Spleen (tissue), 11 donors: Measurements from ENCODE around the gene RGS6. TPM values are rescaled to one million over a fixed set of nuclear protein-coding genes. Genes with fewer than 3 reads are reported as not detected.

ENCODE experiments used
- DNase-seq: peaks from one replicate; pipeline ENCODE4 v3.0.0-alpha.2; 2020
- H3K27ac ChIP-seq, 8 donors: fragments of 200-600 bp; sonication (generic) in 7 of 8; 1 replicate in 4 of 8; 2 replicates in 4 of 8; pipeline versions ENCODE4 v1.5.0 to v1.8.0; 2016 to 2021; ENCODE audit warnings: inconsistent platforms in 4 of 8, mild to moderate bottlenecking in 4 of 8, moderate library complexity in 1 of 8
- H3K27me3 ChIP-seq, 7 donors: fragments of 200-600 bp; sonication (generic) in 6 of 7; replicated peaks in 1 of 7; 1 replicate in 4 of 7; 2 replicates in 3 of 7; pipeline versions ENCODE4 v1.5.0 to v1.8.0; 2016 to 2021; ENCODE audit warnings: inconsistent platforms in 3 of 7, mild to moderate bottlenecking in 1 of 7
- H3K36me3 ChIP-seq, 6 donors: fragments of 200-600 bp; sonication (generic) in 5 of 6; 1 replicate in 4 of 6; 2 replicates in 2 of 6; pipeline versions ENCODE4 v1.5.0 to v1.8.0; 2016 to 2021; ENCODE audit warnings: inconsistent platforms in 2 of 6
- H3K4me1 ChIP-seq, 6 donors: fragments of 200-600 bp; sonication (generic) in 5 of 6; 1 replicate in 3 of 6; 2 replicates in 3 of 6; pipeline versions ENCODE4 v1.5.0 to v1.8.0; 2016 to 2021; ENCODE audit warnings: inconsistent platforms in 3 of 6
- H3K4me3 ChIP-seq, 8 donors: fragments of 200-600 bp; sonication (generic) in 7 of 8; 1 replicate in 4 of 8; 2 replicates in 4 of 8; pipeline versions ENCODE4 v1.5.0 to v1.8.0; 2016 to 2021; ENCODE audit warnings: inconsistent platforms in 4 of 8, mild to moderate bottlenecking in 4 of 8, moderate library complexity in 2 of 8
- H3K9me3 ChIP-seq, 8 donors: fragments of 200-600 bp; sonication (generic) in 7 of 8; 1 replicate in 4 of 8; 2 replicates in 4 of 8; pipeline versions ENCODE4 v1.5.0 to v1.8.0; 2016 to 2021; ENCODE audit warnings: inconsistent platforms in 4 of 8
- CTCF ChIP-seq, 11 experiments: fragments of 200-600 bp in 7 of 11; fragments of 450-650 bp in 4 of 11; sonication (generic) in 4 of 11; IDR thresholded peaks in 8 of 11; conservative IDR thresholded peaks in 3 of 11; 1 replicate in 7 of 11; 2 replicates in 4 of 11; pipeline versions ENCODE4 v1.4.0 to v1.8.0; 2016 to 2021; ENCODE audit warnings: antibody characterized with exemption in 11 of 11, inconsistent platforms in 4 of 11, mild to moderate bottlenecking in 1 of 11
- POLR2A ChIP-seq, 3 donors: fragments of 450-650 bp; IDR thresholded peaks; one replicate each; pipeline ENCODE4 v1.5.1; 2017; ENCODE audit warnings: antibody characterized with exemption in 3 of 3, mild to moderate bottlenecking in 1 of 3
- POLR2AphosphoS5 ChIP-seq, 3 donors: sonication (generic); formaldehyde crosslinking; IDR thresholded peaks; one replicate each; pipeline ENCODE4 v1.5.1; 2017; ENCODE audit warnings: antibody characterized with exemption in 3 of 3
- WGBS, 5 donors: extraction: QIAGEN DNeasy Blood & Tissue Kit in 3 of 5; methylation state at CpG; one replicate each; pipeline versions ENCODE4 v1.1.5 to v1.1.7; 2013 to 2018; 5-methylcytosine and 5-hydroxymethylcytosine counted together
- intact Hi-C: fragments of 100-400 bp; cut with DNase I; formaldehyde crosslinking; loops from one replicate; pipeline ENCODE4 v1.15.0; 2023; ENCODE audit warnings: low total_unique reads
- polyA plus RNA-seq, 3 donors: library from polyadenylated mRNA; stranded (reverse); fragments of 200-250 nt; gene quantifications; one replicate each; pipeline ENCODE4 v1.2.1, GENCODE V29; 2013
- total RNA-seq, 7 donors: library from RNA; depleted of rRNA in 3 of 7; stranded (reverse); fragments of >200 nt in 3 of 7; fragmentation: NEBNext Ultra II Directional in 4 of 7; extraction: Animal tissue kit (Norgen Biotek cat#: 25700) in 4 of 7; gene quantifications; one replicate each; pipeline versions ENCODE4 v1.1.0 to v1.2.1, GENCODE V29; 2016 to 2021
- donor health status: healthy with polysubstance abuse.
- donor health status: DM: no; HTN: no; CAD: no; lungs with moderate emphysema.
- donor health status: DM: no; HTN: no; CAD: no.
- donor health status: Bipolar disorder and iron deficiency.
- donor health status: healthy.
- donor health status: DM: no; HTN: no; CAD: no.
- donor health status: DM: yes; HTN: yes; CAD: no.

The RGS6 gene
- total and polyA plus RNA-seq, 10 donors, result 0.20 to 8.1 (median 2.3) TPM

GRCh38 chr14:72560889-72561493 lies 628.8 kb downstream of the RGS6 start:
- Histone ChIP-seq H3K9me3 (no peaks in the 10 kb centered on the region), H3K36me3 (no peaks in the 10 kb centered on the region), H3K4me1 (peaks cover 0 to 12% (median 0%) of the 10 kb centered on the region in 6 donors), H3K27ac (no peak overlapping the region), H3K27me3 (peaks cover 0 to 7% (median 0%) of the 10 kb centered on the region in 7 donors), H3K4me3 (no peak overlapping the region)
- 92 to 96% (median 94%) methylated on average over 12 of the region's 12 CpGs for whole genome bisulfite sequencing, 5 donors
- intact Hi-C loops, result no loop called here
- TF ChIP-seq POLR2A (IDR thresholded peaks at IDR 0.05) (no peak), CTCF (IDR thresholded peaks at IDR 0.05 in 8 of 11, conservative IDR thresholded peaks at IDR 0.05 in 3 of 11) (no peak), POLR2AphosphoS5 (IDR thresholded peaks at IDR 0.05) (no peak)
- no peak for DNase-seq

GRCh38 chr14:72562300-72562699 lies 630.1 kb downstream of the RGS6 start:
- H3K4me3 ChIP-seq, result no peak overlapping the region
- H3K27ac ChIP-seq, result no peak overlapping the region
- H3K9me3 ChIP-seq, result no peaks in the 10 kb centered on the region
- no peaks in the 10 kb centered on the region for H3K36me3 ChIP-seq
- 93 to 98% (median 94%) methylated on average over 20 of the region's 20 CpGs for WGBS, 5 donors
- DNase-seq, result no peak
- TF ChIP-seq POLR2AphosphoS5 (IDR thresholded peaks at IDR 0.05) (no peak), POLR2A (IDR thresholded peaks at IDR 0.05) (no peak), CTCF (IDR thresholded peaks at IDR 0.05 in 8 of 11, conservative IDR thresholded peaks at IDR 0.05 in 3 of 11) (no peak)
- intact Hi-C loops, result no loop called here
- peaks cover 0 to 12% (median 0%) of the 10 kb centered on the region in 6 donors for H3K4me1 ChIP-seq
- H3K27me3 ChIP-seq, result peaks cover 0 to 7% (median 0%) of the 10 kb centered on the region in 7 donors

GRCh38 chr14:72563676-72564075 lies 631.4 kb downstream of the RGS6 start:
- intact Hi-C loops, result no loop called here
- H3K4me1 ChIP-seq, result peaks cover 0 to 10% (median 0%) of the 10 kb centered on the region in 6 donors
- H3K36me3 ChIP-seq, result no peaks in the 10 kb centered on the region
- 76 to 87% (median 79%) methylated on average over 7 of the region's 7 CpGs for WGBS, 5 donors
- no peak overlapping the region for H3K27ac ChIP-seq
- H3K9me3 ChIP-seq, result no peaks in the 10 kb centered on the region
- peaks cover 0 to 7% (median 0%) of the 10 kb centered on the region in 7 donors for H3K27me3 ChIP-seq
- DNase-seq, result no peak
- no peak overlapping the region for H3K4me3 ChIP-seq
- TF ChIP-seq CTCF (IDR thresholded peaks at IDR 0.05 in 8 of 11, conservative IDR thresholded peaks at IDR 0.05 in 3 of 11) (no peak), POLR2A (IDR thresholded peaks at IDR 0.05) (no peak), POLR2AphosphoS5 (IDR thresholded peaks at IDR 0.05) (no peak)

- TF ChIP-seq CTCF (IDR thresholded peaks at IDR 0.05 in 8 of 11, conservative IDR thresholded peaks at IDR 0.05 in 3 of 11) (no peak), POLR2AphosphoS5 (IDR thresholded peaks at IDR 0.05) (no peak), POLR2A (IDR thresholded peaks at IDR 0.05) (no peak)
- WGBS, 5 donors, result 82 to 96% (median 90%) methylated on average over 4 to 5 of the region's 5 CpGs
- no peaks in the 10 kb centered on the region for H3K4me1 ChIP-seq
- no peaks in the 10 kb centered on the region for H3K36me3 ChIP-seq
- H3K27me3 ChIP-seq, result no peaks in the 10 kb centered on the region
- no peak overlapping the region for H3K27ac ChIP-seq
- intact Hi-C loops, result no loop called here
- H3K4me3 ChIP-seq, result no peak overlapping the region
- DNase-seq, result no peak
- no peaks in the 10 kb centered on the region for H3K9me3 ChIP-seq
Measured at GRCh38 chr14:72565149-72565559, 632.9 kb downstream of the RGS6 start.
